SH-SY5Y (cell line): Measurements from ENCODE around the gene CPSF4L.

ENCODE experiments used
- GATA2 ChIP-seq: IDR thresholded peaks from 2 replicates; pipeline ENCODE4 v1.6.1; 2011; ENCODE audit warnings: mild to moderate bottlenecking, low read depth, low read length
- GATA3 ChIP-seq: IDR thresholded peaks from 2 replicates; pipeline ENCODE4 v1.6.1; 2011; ENCODE audit warnings: low read depth, mild to moderate bottlenecking, low read length, moderate library complexity

- TF ChIP-seq GATA2 (no peak), GATA3 (no peak)
Observed at GRCh38 chr17:73227944-73228343, 33.7 kb downstream of the CPSF4L start.
